IMR-90 (cell line): ENCODE data around the gene RNU2-63P. TPM values are rescaled to one million over a fixed set of nuclear protein-coding genes. Genes with fewer than 3 reads are reported as not detected.
"Not testable (repeated sequence)": the region's sequence is repeated elsewhere in the genome, so short reads cannot be mapped to it uniquely, and the experiment has no call there.

Source experiments
- ATAC-seq: fragments of 200-7000 bp; cut with Tn5 transposase; 2 replicates; pipeline ENCODE4 v1.9.1; 2020; ENCODE audit warnings: low read depth, mild to moderate bottlenecking, moderate library complexity
- BruUV-seq: library from RNA; stranded (reverse); fragments of 400-500 nt; replicated peaks from 2 replicates; lab custom pipeline; 2021; lab: Mats Ljungman, UMichigan
- CTCF ChIA-PET: fragments of 300-600 bp; formaldehyde crosslinking; extraction: SDS; loops from one replicate; lab custom pipeline; 2021; ENCODE audit warnings: antibody characterized with exemption; lab: Yijun Ruan, JAX
- POLR2A ChIA-PET: fragments of 300-600 bp; sonication (Branson Sonifier 250); formaldehyde crosslinking; loops from one replicate; lab custom pipeline; 2022; ENCODE audit warnings: antibody characterized with exemption; ENCODE audit not compliant: unreplicated experiment; lab: Charles Lee
- DNase-seq: peaks from one replicate; pipeline ENCODE4 v3.0.0; 2013
- H2AFZ ChIP-seq: replicated peaks from 2 replicates; pipeline ENCODE3; 2013; ENCODE audit warnings: low read length, mild to moderate bottlenecking; ENCODE audit not compliant: poor library complexity
- H2AK5ac ChIP-seq: 2 replicates; pipeline ENCODE4 v1.6.1; 2013; ENCODE audit warnings: low read depth, low read length, inconsistent platforms
- H2AK9ac ChIP-seq: replicated peaks from 2 replicates; pipeline ENCODE3; 2013; ENCODE audit warnings: mild to moderate bottlenecking, low read depth, low read length, moderate library complexity; ENCODE audit not compliant: poor library complexity
- H2BK120ac ChIP-seq: 2 replicates; pipeline ENCODE4 v1.6.1; 2013; ENCODE audit warnings: low read depth, low read length, inconsistent platforms
- H2BK15ac ChIP-seq: 3 replicates; pipeline ENCODE4 v1.6.1; 2013; ENCODE audit warnings: low read depth, low read length, inconsistent platforms
- H2BK20ac ChIP-seq: 2 replicates; pipeline ENCODE4 v1.6.1; 2013; ENCODE audit warnings: low read depth, mild to moderate bottlenecking, inconsistent platforms, low read length, moderate library complexity
- H2BK5ac ChIP-seq: 2 replicates; pipeline ENCODE4 v1.6.1; 2013; ENCODE audit warnings: mild to moderate bottlenecking, low read depth, low read length, inconsistent platforms; ENCODE audit not compliant: poor library complexity, severe bottlenecking
- H3K14ac ChIP-seq: replicated peaks from 2 replicates; pipeline ENCODE4 v1.6.1; 2013; ENCODE audit warnings: low read depth, low read length, inconsistent platforms
- H3K18ac ChIP-seq: 2 replicates; pipeline ENCODE4 v1.6.1; 2013; ENCODE audit warnings: low read depth, low read length, control low read depth
- H3K23ac ChIP-seq: 2 replicates; pipeline ENCODE4 v1.6.1; 2013; ENCODE audit warnings: low read depth, low read length, inconsistent platforms
- H3K27ac ChIP-seq: 2 replicates; pipeline ENCODE4 v1.5.1; 2013; ENCODE audit warnings: mild to moderate bottlenecking, control low read depth, low read length; ENCODE audit not compliant: insufficient read depth
- H3K27me3 ChIP-seq: 2 replicates; pipeline ENCODE4 v1.6.1; 2013; ENCODE audit warnings: low read length; ENCODE audit not compliant: control insufficient read depth, insufficient read depth
- H3K36me3 ChIP-seq: 2 replicates; pipeline ENCODE4 v1.6.1; 2013; ENCODE audit warnings: low read length, mixed read lengths; ENCODE audit not compliant: control insufficient read depth, insufficient read depth
- H3K4ac ChIP-seq: 2 replicates; pipeline ENCODE4 v1.6.1; 2013; ENCODE audit warnings: low read depth, low read length, inconsistent platforms
- H3K4me1 ChIP-seq: 2 replicates; pipeline ENCODE4 v1.6.1; 2013; ENCODE audit warnings: low read length, mixed read lengths; ENCODE audit not compliant: control insufficient read depth, insufficient read depth
- H3K4me2 ChIP-seq: 2 replicates; pipeline ENCODE4 v1.6.1; 2013; ENCODE audit warnings: low read depth, mild to moderate bottlenecking, control low read depth, low read length, moderate library complexity
- H3K4me3 ChIP-seq: 2 replicates; pipeline ENCODE4 v1.5.1; 2013; ENCODE audit warnings: low read depth, mild to moderate bottlenecking, control low read depth, low read length, moderate library complexity; ENCODE audit not compliant: insufficient read depth
- H3K56ac ChIP-seq: 2 replicates; pipeline ENCODE4 v1.6.1; 2013; ENCODE audit warnings: low read length, inconsistent platforms; ENCODE audit not compliant: insufficient read depth; ENCODE audit errors: extremely low read depth
- H3K79me1 ChIP-seq, 2 experiments: 2 replicates each; pipeline ENCODE4 v1.6.1; 2013; ENCODE audit warnings: low read length in 2 of 2, inconsistent platforms in 1 of 2, low read depth in 1 of 2
- H3K9ac ChIP-seq: 2 replicates; pipeline ENCODE4 v1.6.1; 2013; ENCODE audit warnings: low read depth, low read length, control low read depth
- H3K9me1 ChIP-seq: 2 replicates; pipeline ENCODE4 v1.6.1; 2013; ENCODE audit warnings: low read length, inconsistent platforms; ENCODE audit not compliant: insufficient read depth
- H3K9me3 ChIP-seq: 2 replicates; pipeline ENCODE4 v1.6.1; 2013; ENCODE audit warnings: low read length; ENCODE audit not compliant: control insufficient read depth, insufficient read depth
- H4K20me1 ChIP-seq: 2 replicates; pipeline ENCODE4 v1.6.1; 2013; ENCODE audit warnings: low read length, inconsistent platforms; ENCODE audit not compliant: insufficient read depth
- H4K5ac ChIP-seq: 2 replicates; pipeline ENCODE4 v1.6.1; 2013; ENCODE audit warnings: mild to moderate bottlenecking, low read depth, low read length, control low read depth
- H4K8ac ChIP-seq, 2 experiments: 2 replicates each; pipeline ENCODE4 v1.6.1; 2013; ENCODE audit warnings: low read depth in 2 of 2, low read length in 2 of 2, control low read depth in 1 of 2, inconsistent platforms in 1 of 2
- H4K91ac ChIP-seq: 2 replicates; pipeline ENCODE4 v1.6.1; 2013; ENCODE audit warnings: low read depth, low read length, inconsistent platforms; ENCODE audit not compliant: insufficient read depth
- WGBS, 2 experiments: methylation state at CpG; one replicate each; pipeline versions ENCODE4 v1.1.5 to v1.1.7; 2013; ENCODE audit warnings: missing lambda C conversion rate in 2 of 2; ENCODE audit not compliant: insufficient read length in 1 of 2; ENCODE audit errors: extremely low coverage in 2 of 2; 5-methylcytosine and 5-hydroxymethylcytosine counted together
- dilution Hi-C: fragments of 300-500 bp; cut with HindIII; formaldehyde crosslinking; loops from one replicate; pipeline ENCODE4 v1.14.3; 2018; ENCODE audit warnings: low sequenced_read_pairs; ENCODE audit not compliant: unreplicated experiment
- in situ Hi-C: fragments of 300-500 bp; cut with MboI; formaldehyde crosslinking; loops from 3 replicates; pipeline ENCODE4 v1.14.3; 2019; ENCODE audit warnings: low sequenced_read_pairs, inconsistent platforms, mixed read lengths
- intact Hi-C: fragments of 100-400 bp; cut with micrococcal nuclease; formaldehyde crosslinking; loops from 2 replicates; pipeline ENCODE4 v1.10.0; 2022
- polyA plus RNA-seq, 3 experiments: library from polyadenylated mRNA; depleted of rRNA; stranded (reverse); fragments of >200 nt; gene quantifications; 2 replicates each; pipeline ENCODE4 v1.2.3, GENCODE V29; 2012; ENCODE audit warnings: low replicate concordance in 1 of 3
- total RNA-seq: library from RNA; depleted of rRNA; stranded (reverse); fragments of >200 nt; gene quantifications from 2 replicates; pipeline ENCODE4 v1.2.3, GENCODE V29; 2012

RNU2-63P gene
- total and polyA plus RNA-seq, 2 of the 4 experiments (the other 2 are of a cell fraction) = under 0.01 TPM; not detected in 1

DNA sequence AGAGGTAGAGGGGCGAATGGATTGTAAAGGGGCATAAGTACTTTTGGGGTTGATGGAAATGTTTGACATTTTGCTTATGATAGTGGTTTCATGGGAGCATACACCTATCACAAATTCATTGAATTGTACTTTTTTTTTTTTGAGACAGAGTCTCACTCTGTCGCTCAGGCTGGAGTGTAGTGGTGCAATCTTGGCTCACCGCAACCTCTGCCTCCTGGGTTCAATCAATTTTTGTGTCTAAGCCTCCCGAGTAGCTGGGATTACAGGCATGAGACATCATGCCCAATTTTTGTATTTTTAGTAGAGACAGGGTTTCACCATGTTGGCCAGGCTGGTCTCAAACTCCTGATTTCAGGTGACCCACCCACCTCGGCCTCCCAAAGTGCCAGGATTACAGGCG, 29.2 kb upstream of the RNU2-63P start:
- H3K23ac ChIP-seq, H3K27ac ChIP-seq, H2BK15ac ChIP-seq, H3K4ac ChIP-seq, BruUV-seq, H3K4me1 ChIP-seq, H2BK20ac ChIP-seq, intact Hi-C loops, POLR2A ChIA-PET, in situ Hi-C loops, H2BK120ac ChIP-seq, DNase-seq, H3K4me2 ChIP-seq, ATAC-seq, H3K4me3 ChIP-seq, H2BK5ac ChIP-seq, H4K91ac ChIP-seq, H2AK9ac ChIP-seq, H3K18ac ChIP-seq, H3K56ac ChIP-seq, H4K8ac ChIP-seq, CTCF ChIA-PET, H2AK5ac ChIP-seq, H3K9me1 ChIP-seq, H4K5ac ChIP-seq, H3K27me3 ChIP-seq, dilution Hi-C loops, H3K9ac ChIP-seq, H3K14ac ChIP-seq, H2AFZ ChIP-seq, H3K9me3 ChIP-seq: not testable (repeated sequence)
- H3K79me1 ChIP-seq = peaks cover 31 to 55% of the 10 kb centered on the region in 2 experiments
- peaks cover 17% of the 10 kb centered on the region; the same call in 1 of the 2 replicates for H4K20me1 ChIP-seq
- no CpG with 5 or more reads among the region's 6 CpGs for WGBS, 2 experiments
- H3K36me3 ChIP-seq = peaks cover 13% of the 10 kb centered on the region
